ENCODE results near the gene HK1.

DNA sequence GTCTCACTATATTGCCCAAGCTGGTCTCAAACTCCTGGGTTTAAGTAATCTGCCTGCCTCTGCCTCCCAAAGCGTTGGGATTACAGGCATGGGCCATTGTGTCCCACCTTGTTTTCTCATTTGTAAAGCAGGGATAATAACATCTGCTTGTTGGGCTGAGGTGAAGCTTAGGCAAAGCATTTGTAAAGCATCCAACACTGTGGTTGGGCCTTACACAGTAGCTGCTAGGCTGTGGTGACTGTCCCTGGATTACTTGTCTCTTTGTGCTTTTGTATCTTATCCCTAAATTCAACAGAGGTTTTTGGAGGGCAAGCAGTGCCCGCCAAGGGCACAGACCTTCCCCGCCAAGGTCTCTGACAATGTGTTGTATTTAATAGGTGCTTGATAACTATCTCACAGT, 43.8 kb upstream of the HK1 start:
- TF ChIP-seq POLR2A (IDR thresholded peaks at IDR 0.05; ENCODE audit: extremely low read depth, insufficient read length) (no peak), MYC (IDR thresholded peaks at IDR 0.05; ENCODE audit: low read depth, low read length) (no peak)
- TF ChIP-seq, protein P1, sequence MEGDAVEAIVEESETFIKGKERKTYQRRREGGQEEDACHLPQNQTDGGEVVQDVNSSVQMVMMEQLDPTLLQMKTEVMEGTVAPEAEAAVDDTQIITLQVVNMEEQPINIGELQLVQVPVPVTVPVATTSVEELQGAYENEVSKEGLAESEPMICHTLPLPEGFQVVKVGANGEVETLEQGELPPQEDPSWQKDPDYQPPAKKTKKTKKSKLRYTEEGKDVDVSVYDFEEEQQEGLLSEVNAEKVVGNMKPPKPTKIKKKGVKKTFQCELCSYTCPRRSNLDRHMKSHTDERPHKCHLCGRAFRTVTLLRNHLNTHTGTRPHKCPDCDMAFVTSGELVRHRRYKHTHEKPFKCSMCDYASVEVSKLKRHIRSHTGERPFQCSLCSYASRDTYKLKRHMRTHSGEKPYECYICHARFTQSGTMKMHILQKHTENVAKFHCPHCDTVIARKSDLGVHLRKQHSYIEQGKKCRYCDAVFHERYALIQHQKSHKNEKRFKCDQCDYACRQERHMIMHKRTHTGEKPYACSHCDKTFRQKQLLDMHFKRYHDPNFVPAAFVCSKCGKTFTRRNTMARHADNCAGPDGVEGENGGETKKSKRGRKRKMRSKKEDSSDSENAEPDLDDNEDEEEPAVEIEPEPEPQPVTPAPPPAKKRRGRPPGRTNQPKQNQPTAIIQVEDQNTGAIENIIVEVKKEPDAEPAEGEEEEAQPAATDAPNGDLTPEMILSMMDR (IDR thresholded peaks at IDR 0.05; ENCODE audit: low read depth, low read length) = no peak

All from NB4 (cell line).